GM21737 (cell line): ENCODE measurements around the gene KLRC4.
"Not testable (repeated sequence)": the region's sequence is repeated elsewhere in the genome, so short reads cannot be mapped to it uniquely, and the experiment has no call there.

Source experiments
- ATAC-seq: cut with Tn5 transposase; IDR thresholded peaks from one replicate; pipeline ENCODE4 v1.9.1; 2021; ENCODE audit warnings: mild to moderate bottlenecking, moderate library complexity; ENCODE audit not compliant: unreplicated experiment

The KLRC4 gene

DNA sequence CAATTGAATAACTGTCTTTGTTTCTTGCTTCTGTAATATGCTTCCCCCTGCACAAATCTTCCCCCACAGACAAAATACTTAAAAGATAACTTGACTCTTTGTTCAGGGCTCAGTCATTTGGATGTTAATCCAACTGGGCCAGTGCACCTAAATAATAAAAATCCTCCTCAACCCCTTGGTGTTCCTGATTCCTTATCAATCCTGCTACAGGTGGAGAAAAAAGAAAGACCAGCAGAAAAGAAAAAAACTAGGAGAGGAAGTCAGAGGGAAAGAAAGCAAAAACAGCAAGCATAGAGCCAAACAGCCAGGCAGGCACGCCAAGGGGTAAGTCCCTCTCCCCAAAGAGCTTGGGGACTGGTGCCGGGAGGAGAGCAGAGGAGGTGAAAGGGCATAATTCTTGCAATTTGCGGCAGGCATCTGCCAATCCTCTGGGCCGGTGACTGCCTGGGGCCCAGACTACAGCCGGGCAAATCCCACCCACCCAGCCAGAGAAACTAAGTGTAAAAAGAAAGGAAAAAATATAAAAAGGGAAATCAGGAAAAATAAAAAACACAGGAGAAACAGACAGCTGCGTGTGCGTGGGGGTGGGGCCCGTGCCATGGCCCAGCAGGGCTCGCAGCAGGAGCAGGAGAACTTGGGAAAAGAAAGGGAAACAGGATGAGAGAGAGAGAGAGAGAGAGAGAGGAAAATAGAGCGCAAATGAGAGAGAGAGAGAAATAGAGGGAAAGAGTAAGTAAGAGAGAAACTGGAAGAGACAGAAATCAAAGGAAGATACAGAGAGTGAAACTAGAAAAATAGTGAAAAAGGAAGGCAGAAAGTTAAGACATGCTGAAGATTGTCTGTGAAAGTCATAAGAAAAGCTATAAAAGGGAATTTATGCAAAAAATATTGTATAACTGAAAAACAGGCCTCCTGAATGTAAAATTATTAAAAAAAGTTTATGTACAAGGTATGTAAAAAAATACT, 41.1 kb downstream of the KLRC4 start:
- ATAC-seq: no peak

DNA sequence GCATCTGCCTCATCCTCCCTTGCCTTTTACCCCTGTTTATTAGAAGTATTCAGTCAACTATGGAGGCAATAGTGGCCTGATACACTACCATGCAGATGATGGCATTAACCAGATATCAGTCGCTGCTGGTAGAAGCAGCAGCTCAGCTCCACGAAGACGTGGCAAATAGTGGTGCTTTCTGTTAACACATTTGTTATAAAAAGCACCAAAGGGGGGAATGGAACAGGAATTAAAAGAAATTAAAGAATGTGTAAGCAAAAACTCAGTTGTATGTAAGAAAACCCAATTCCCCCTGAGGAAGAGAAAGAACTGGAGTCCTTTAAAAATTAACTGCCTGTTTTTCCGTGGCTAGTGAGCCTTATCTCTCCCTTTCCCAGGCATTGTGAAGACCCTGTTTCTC, 41.8 kb downstream of the KLRC4 start:
- not testable (repeated sequence) for ATAC-seq

DNA sequence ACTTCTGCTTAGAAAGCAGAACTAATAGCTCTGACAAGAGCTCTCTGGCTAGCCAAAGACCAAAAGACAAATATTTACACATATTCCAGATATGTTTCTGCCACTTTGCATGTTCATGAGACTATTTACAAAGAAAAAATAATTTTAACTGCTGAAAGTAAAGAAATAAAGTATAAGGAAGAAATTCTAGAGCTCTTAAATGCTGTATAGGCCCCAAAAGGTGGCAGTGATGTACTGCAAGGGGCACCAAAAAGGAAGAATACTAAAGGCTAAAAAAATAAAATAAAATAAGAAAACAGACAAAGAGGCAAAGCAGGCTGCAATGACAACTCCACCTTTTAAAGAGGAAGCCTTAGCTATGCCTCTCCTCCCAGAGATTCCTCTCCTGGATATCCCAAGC, 42.7 kb downstream of the KLRC4 start:
- ATAC-seq: no peak

DNA sequence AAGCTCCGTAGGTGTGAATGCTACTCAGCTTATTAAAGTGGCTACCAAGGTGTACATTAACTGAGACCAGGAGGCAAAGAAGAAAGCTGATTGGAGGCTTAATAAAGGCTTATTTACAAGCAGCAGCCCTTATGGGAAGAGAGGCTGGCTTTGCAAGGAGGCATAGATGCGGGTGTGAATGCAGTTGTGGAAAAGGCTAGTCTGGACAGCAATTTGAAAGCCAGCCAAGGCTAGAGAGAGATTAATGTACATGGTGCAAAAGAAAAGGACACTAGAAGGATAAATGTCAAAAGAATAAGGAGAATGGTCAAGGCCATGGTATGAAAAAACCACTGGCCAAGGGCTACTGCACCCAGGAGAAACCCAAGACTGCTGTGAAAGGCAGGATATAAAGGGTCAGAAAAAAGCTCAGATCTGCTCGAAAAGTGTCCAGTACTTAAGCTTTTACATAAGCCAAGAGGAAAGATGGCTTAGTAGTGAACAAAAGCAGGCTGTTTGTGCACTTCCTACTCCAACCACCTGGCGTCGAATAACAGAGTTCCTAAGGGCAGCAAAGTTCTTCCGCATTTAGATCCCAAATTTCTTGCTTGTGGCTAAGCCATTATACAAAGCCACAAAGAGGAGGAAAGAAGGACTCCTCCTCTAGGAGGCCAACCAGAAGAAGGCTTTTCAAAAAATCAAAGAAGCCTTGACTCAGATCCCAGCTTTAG, 43.7 kb downstream of the KLRC4 start:
- no peak for ATAC-seq

DNA sequence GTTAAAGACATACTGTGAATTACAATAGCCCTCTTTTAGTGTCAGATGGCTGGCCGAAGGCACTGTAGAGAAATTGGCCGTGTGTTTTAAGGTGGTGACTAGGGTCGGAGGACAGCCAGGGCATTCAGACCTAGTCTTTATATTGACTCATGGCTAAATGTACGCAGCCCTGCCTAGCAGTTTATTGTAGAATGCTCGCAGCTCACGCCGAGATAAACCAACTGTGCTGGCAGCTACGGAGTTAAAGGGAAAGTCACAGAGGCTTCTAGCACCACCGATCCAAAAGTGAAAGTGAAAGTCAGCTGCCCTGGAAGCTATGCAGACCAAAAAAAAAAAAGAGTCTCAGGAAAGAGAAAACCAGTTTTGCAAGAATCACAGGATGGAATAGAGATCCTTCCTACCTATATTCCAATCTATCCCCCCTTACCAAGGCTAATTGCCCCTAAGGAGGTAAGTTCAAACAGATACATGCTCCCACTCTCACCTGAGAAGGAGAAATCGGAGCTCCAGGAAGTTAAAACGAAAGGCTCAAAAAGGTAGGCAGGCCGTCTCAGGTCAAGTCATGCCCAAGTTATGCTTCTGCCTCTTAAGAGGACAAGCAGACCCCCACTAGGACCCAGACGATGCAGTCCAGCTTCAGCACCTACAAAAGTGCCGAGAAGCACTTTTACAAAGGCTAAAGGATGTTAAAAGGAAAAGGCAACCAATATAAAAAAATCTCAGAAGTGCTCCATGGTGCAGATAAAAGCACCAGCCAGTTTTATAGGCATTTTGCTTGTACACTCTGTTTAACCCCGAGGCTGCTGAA, 44.5 kb downstream of the KLRC4 start:
- ATAC-seq: peak; percentile 36

DNA sequence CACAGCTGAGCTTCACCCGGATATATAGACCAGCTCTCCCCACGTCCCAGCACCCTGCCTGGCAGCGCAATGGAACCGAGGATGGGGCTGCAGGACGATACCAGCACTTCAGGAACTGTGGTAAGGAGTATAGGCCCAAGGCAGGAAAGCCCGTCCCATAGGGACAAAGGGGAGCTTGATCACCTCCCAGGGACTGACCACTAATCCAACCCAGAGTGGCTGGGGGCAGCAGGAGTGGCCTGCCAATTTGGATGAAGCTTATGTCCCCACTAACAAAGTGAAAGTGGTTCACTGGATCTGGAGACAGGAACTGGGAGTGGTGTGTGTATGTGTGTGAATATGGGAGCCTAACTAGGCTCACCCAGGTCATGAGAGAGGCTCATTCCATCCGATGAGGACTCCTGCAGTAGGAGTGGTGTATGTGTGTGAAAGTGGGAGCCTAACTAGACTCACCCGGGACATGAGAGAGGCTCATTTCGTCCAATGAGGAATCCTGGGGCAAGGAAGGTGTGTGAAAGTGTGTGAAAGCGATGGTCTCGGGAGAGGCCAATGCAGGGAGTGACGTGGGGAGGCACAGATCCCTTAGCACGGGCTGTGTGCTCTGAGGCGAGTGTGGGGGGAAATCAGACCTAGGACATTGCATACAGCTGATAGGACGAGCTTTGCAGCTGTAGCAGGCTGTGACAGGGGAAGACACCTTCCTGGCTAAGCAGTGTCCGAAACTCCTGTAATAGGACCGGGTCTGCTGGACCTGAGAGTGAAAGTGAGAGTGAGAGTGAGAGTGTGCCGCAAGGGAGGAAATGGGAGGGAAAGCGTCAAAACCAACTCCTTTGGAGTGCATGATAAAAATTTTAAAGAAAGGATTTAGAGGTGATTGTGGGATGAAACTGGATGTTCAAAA, 45.4 kb downstream of the KLRC4 start:
- ATAC-seq: peak; percentile 82

DNA sequence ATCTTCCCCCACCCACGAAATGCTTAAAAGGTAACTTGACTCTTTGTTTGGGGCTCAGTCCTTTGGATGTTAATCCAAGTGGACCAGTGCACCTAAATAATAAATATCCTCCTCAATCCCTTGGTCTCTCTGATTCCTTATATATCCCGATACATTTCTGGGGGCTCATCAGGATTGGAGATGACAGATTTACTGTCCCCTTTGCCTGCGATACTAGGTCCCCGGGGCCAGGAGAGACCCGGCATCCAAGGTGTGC, 46.0 kb downstream of the KLRC4 start:
- no peak for ATAC-seq

DNA sequence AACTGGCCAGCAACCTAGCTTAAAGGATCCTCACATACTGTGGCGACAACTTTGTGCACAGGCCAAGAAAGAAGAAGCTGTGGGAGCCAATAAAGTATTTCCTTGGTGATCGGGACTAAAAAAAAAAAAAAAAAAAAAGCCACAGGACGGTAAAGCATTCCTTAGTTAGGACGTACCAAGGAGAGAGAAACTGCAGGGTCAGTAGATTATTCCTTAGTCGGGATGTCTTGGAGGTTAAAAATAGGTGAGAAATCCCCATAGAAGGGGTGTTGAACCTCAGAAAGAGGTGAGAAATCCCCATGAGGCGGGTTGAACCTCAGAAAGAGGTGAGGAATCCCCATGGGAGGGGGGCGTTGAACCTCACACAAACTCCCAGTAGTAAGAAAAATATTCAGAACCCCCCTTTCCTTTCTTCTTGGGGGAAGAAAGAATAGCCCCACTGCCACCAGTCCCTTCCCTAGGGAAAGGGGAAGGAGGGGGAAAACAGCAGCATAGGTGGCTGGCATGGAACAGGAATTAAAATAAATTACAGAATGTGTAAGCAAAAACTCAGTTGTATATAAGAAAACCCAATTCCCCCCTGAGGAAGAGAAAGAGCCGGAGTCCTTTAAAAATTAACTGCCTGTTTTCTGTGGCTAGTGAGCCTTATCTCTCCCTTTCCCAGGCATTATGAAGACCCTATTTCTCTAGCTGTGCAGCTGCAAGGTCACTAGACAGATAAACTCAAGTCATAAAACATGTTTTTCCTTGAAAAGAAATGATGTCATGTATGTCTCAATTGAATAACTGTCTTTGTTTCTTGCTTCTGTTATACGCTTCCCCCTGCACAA, 46.5 kb downstream of the KLRC4 start:
- no peak for ATAC-seq

DNA sequence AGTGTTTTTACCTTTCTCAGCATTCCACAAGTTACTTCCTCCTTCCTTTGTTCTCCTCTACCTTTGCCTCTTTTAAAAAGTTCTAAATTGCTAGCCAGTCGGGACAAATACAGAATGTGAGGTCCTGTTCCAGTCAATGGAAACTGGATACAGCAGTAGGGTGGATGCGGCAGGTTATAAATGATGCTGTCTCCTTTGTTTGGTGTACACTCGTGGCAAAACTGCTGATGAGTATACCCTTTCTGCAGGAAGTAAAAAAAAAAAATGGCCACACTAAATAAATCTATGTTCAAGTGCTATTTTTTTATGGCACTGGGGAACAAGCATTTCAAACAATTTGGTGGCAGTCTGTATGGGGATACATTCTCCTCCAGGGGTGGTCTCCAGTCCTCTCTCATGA, 47.2 kb downstream of the KLRC4 start:
- ATAC-seq: no peak

DNA sequence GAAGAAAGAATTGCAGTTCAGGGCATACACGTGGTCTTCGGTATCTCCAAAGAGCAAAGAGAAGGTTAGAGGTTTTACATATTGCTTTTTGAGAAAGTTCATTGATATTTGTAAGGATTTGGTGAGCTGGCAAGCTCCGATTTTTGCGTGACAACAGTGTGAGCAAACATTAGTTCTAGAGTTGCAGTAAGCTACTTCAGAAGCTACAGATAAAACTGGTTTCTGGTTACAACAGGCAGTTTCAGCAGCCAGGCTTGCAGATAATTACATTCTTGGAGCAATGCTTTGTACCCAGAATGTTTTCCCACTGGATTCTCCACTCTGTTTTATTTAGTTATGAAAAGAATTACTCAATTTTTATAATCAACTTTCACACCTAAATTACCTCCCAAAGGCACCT, 47.9 kb downstream of the KLRC4 start:
- ATAC-seq: no peak

DNA sequence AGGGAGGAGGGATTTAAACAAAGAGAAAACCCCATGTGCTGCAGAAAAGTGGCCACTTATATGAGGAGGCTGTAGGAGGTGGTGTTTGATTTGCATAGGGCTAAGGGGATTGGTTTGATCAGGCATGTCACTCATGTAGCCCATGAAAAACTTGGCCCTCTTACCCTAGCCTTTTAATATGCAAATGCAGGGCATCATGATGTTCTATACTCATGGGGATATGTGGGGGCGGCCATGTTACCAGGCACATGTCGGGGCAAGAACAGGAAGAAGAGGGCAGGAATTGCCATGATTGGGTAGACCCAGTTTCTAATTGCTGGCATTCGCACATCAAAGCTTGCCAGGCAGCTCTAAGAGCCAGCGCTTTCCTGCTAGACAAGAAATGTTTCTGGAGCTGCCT, 48.5 kb downstream of the KLRC4 start:
- no peak for ATAC-seq

DNA sequence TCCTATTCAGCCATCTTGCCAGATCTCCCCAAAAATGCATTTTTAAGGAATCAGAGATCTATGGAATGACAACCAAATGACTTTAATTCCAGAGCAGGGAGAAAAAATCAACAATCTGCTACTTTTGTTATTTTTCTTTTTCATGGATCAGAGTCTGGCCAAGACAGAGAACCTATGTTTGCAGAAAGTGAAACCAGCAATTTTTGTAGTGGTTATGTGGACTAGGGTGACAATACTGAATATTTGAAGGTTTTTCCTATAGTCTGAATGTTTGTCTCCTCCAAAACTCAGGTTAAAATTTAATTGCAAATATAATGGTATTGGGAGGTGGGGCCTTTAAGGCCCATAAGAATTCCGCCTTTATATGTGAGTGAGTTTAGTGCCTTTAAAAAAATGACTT, 50.6 kb downstream of the KLRC4 start:
- ATAC-seq: no peak

DNA sequence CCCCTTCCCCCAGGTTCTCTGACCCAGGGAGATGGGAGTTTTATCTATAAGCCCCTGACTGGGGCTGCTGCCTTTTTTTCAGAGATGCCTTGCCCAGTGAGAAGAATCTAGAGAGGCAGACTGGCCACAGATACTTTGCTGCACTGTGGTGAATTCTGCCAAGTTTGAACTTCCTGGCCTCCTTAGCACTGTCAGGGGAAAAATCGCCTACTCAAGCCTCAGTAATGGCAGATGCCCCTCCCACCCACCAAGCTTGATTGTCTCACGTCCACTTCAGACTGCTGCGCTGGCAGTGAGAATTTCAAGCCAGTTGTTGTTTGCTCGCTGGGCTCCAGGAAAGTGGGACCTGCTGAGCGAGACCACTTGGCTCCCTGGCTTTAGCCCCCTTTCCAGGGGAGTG, 51.4 kb downstream of the KLRC4 start:
- ATAC-seq: no peak
